Measurements from ENCODE around the gene NRG3. TPM values are rescaled to one million over a fixed set of nuclear protein-coding genes. Genes with fewer than 3 reads are reported as not detected.

Gene NRG3
- total RNA-seq, 2 experiments from 2014 or later = not detected

DNA sequence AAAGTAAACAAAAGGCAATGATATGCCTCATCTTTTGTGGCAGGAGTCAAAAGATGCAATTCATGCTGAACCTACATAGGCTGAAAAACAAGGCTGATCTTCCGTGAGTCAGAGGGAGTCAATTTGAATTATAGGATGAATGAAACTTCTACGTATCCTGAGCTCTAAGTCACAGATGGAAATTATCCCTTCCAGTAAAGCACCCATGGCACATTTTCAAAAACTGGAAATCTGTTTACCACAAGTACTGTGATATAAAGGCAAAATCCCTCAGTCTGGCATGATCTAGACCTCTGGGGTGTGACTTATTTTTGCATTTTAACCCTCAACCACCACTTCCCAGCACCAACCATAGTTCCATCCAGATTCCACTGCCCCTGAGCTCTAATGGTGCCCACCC is 69.6 kb downstream of the NRG3 start:
- no peaks in the 10 kb centered on the region for H3K36me3 Mint-ChIP-seq (ENCODE audit: low read depth)

DNA sequence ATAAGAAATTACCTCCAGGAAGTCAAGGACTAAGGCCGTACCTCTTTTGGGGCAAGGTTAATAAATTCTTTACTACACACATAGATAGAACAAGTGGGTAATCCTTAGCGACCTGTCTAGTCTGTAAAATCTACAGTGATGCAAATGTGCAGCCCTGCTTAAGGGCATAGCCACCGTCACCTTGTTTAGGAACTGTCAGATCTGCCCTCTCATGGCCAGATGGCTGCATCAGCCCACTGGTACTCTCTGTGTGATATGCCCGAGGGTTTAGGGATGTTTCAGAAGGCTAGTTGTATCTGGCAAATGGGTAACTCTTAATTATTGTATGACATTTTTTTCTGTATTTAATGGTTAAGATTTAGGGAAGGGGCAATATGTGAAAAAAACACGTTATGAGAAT is 74.3 kb downstream of the NRG3 start:
- H3K36me3 ChIP-seq (ENCODE audit: insufficient read depth, low read length) = no peaks in the 10 kb centered on the region
- H3K4me3 Mint-ChIP-seq = no peak overlapping the region
- no peaks in the 10 kb centered on the region for H3K27me3 Mint-ChIP-seq
- H3K27me3 ChIP-seq (ENCODE audit: control insufficient read depth in 1 of 2, insufficient read depth in 2 of 2, low read length in 2 of 2) = no peaks in the 10 kb centered on the region
- H3K27ac Mint-ChIP-seq = no peak overlapping the region
- H3K36me3 Mint-ChIP-seq (ENCODE audit: low read depth) = no peaks in the 10 kb centered on the region
- TF ChIP-seq, protein P1, sequence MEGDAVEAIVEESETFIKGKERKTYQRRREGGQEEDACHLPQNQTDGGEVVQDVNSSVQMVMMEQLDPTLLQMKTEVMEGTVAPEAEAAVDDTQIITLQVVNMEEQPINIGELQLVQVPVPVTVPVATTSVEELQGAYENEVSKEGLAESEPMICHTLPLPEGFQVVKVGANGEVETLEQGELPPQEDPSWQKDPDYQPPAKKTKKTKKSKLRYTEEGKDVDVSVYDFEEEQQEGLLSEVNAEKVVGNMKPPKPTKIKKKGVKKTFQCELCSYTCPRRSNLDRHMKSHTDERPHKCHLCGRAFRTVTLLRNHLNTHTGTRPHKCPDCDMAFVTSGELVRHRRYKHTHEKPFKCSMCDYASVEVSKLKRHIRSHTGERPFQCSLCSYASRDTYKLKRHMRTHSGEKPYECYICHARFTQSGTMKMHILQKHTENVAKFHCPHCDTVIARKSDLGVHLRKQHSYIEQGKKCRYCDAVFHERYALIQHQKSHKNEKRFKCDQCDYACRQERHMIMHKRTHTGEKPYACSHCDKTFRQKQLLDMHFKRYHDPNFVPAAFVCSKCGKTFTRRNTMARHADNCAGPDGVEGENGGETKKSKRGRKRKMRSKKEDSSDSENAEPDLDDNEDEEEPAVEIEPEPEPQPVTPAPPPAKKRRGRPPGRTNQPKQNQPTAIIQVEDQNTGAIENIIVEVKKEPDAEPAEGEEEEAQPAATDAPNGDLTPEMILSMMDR (IDR thresholded peaks at IDR 0.05) = no peak
- intact Hi-C loops (cut with DNase I, micrococcal nuclease) = no loop called here
- H3K4me3 ChIP-seq (ENCODE audit: low read length) = no peak overlapping the region
- peaks cover 4% of the 10 kb centered on the region for H3K9me3 Mint-ChIP-seq
- ChIA-PET POLR2A (no interaction called here), CTCF (no interaction called here)
- H3K4me1 Mint-ChIP-seq (ENCODE audit: low read depth) = no peaks in the 10 kb centered on the region
- H3K9me3 ChIP-seq (ENCODE audit: control insufficient read depth in 1 of 2, insufficient read depth in 1 of 2, low read length in 2 of 2) = no peaks in the 10 kb centered on the region
- DNase-seq (no peak), ATAC-seq (ENCODE audit: poor library complexity) (no peak)
- no peaks in the 10 kb centered on the region for H3K4me1 ChIP-seq (ENCODE audit: insufficient read depth, low read length)
- H3K27ac ChIP-seq (ENCODE audit: low read depth in 1 of 2, low read length in 2 of 2) = no peak overlapping the region

More for the DNA sequence above, 69.6 kb downstream of the NRG3 start:
- Histone ChIP-seq H3K27ac (ENCODE audit: low read depth in 1 of 2, low read length in 2 of 2) (no peak overlapping the region), H3K9me3 (ENCODE audit: control insufficient read depth in 1 of 2, insufficient read depth in 1 of 2, low read length in 2 of 2) (no peaks in the 10 kb centered on the region), H3K27me3 (ENCODE audit: control insufficient read depth in 1 of 2, insufficient read depth in 2 of 2, low read length in 2 of 2) (no peaks in the 10 kb centered on the region), H3K4me1 (ENCODE audit: insufficient read depth, low read length) (no peaks in the 10 kb centered on the region), H3K4me3 (ENCODE audit: low read length) (no peak overlapping the region), H3K36me3 (ENCODE audit: insufficient read depth, low read length) (no peaks in the 10 kb centered on the region)
- no peak overlapping the region for H3K27ac Mint-ChIP-seq
- ATAC-seq (ENCODE audit: poor library complexity) (no peak), DNase-seq (no peak)
- CTCF ChIA-PET = no interaction called here
- POLR2A ChIA-PET = no interaction called here
- intact Hi-C loops (cut with DNase I, micrococcal nuclease) = no loop called here
- peaks cover 6% of the 10 kb centered on the region for H3K9me3 Mint-ChIP-seq
- TF ChIP-seq, protein P1 (IDR thresholded peaks at IDR 0.05) = no peak
- H3K4me1 Mint-ChIP-seq (ENCODE audit: low read depth) = no peaks in the 10 kb centered on the region
- H3K27me3 Mint-ChIP-seq = no peaks in the 10 kb centered on the region
- no peak overlapping the region for H3K4me3 Mint-ChIP-seq

- intact Hi-C loops (cut with DNase I, micrococcal nuclease) = no loop called here
- no peaks in the 10 kb centered on the region for H3K27me3 Mint-ChIP-seq
Observed at GRCh38 chr10:81950358-81950757, 75.4 kb downstream of the NRG3 start.

More at GRCh38 chr10:81950358-81950757, 75.4 kb downstream of the NRG3 start:
- CTCF ChIA-PET = no interaction called here
- POLR2A ChIA-PET = no interaction called here
- ATAC-seq (ENCODE audit: poor library complexity) (no peak), DNase-seq (no peak)
- H3K27me3 ChIP-seq (ENCODE audit: control insufficient read depth in 1 of 2, insufficient read depth in 2 of 2, low read length in 2 of 2) = no peaks in the 10 kb centered on the region
- no peaks in the 10 kb centered on the region for H3K4me1 ChIP-seq (ENCODE audit: insufficient read depth, low read length)
- Mint-ChIP-seq H3K27ac (no peak overlapping the region), H3K9me3 (peaks cover 4% of the 10 kb centered on the region), H3K4me1 (ENCODE audit: low read depth) (no peaks in the 10 kb centered on the region), H3K4me3 (no peak overlapping the region), H3K36me3 (ENCODE audit: low read depth) (no peaks in the 10 kb centered on the region)
- no peak overlapping the region for H3K27ac ChIP-seq (ENCODE audit: low read depth in 1 of 2, low read length in 2 of 2)
- TF ChIP-seq, protein P1 (IDR thresholded peaks at IDR 0.05) = no peak
- no peaks in the 10 kb centered on the region for H3K36me3 ChIP-seq (ENCODE audit: insufficient read depth, low read length)
- no peaks in the 10 kb centered on the region for H3K9me3 ChIP-seq (ENCODE audit: control insufficient read depth in 1 of 2, insufficient read depth in 1 of 2, low read length in 2 of 2)
- H3K4me3 ChIP-seq (ENCODE audit: low read length) = no peak overlapping the region
